ENCODE data around the gene CBFB. TPM values are rescaled to one million over a fixed set of nuclear protein-coding genes. Genes with fewer than 3 reads are reported as not detected.

CBFB gene
- total and polyA plus RNA-seq, 2 of the 13 experiments (the other 11 are each of a cell fraction or from before 2014, with no cell fraction given) = 22.1 to 70.8 TPM

DNA sequence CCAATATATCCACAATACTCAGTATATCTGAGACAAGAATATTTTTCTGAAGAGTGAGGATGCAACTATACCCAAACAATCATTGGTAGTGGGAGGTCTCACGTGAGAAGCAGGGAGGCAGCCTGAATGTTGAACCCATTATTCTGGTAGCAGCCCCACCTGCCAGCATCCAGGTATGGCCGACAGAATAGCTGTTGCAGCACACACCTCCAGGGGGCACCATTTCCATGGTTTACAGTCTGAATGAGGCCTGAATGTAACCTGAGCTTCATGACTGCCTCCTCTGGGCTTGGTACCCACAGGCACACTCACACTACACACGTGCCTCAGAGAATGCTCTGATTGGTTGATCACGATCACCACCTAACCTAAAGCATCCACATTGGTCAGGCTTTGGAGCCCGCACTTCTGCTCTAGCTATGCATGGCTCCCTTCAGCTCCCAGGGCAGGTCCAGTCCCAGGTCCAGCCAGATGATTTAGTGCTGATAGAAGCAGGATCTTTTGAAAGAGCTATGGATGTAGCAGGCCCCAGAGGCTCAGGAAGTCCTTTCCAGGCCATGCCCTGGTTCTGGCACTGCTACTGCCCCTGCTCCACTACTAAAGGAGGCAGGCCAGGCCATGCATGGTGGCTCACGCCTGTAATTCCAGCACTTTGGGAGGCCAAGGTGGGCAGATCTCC lies 11.0 kb upstream of the CBFB start (continued):
- TF ChIP-seq MXD4 (CRISPR knock-in tag; IDR thresholded peaks at IDR 0.05) = peak; percentile 84; the same call in 1 of the 2 replicates
- TF ChIP-seq ZNF572 (CRISPR knock-in tag; IDR thresholded peaks at IDR 0.05) = no peak
- peak; percentile 76 for TF ChIP-seq TBX2 (CRISPR knock-in tag; IDR thresholded peaks at IDR 0.05; ENCODE audit: borderline replicate concordance)
- TF ChIP-seq GLI4 (CRISPR knock-in tag; IDR thresholded peaks at IDR 0.05; ENCODE audit: borderline replicate concordance) = peak; percentile 56; the same call in 1 of the 2 replicates
- 0 out of 2 replicates have a peak, but pooled peaks have one; percentile 25 for TF ChIP-seq BCL6 (CRISPR knock-in tag; IDR thresholded peaks at IDR 0.05)
- TF ChIP-seq MED8 (CRISPR knock-in tag; IDR thresholded peaks at IDR 0.05; ENCODE audit: insufficient replicate concordance) = no peak
- peak; percentile 67; the same call in 1 of the 2 replicates for TF ChIP-seq ZKSCAN8 (CRISPR knock-in tag; IDR thresholded peaks at IDR 0.05; ENCODE audit: borderline replicate concordance)
- TF ChIP-seq LRRFIP1 (CRISPR knock-in tag; conservative IDR thresholded peaks at IDR 0.05) = no peak
- TF ChIP-seq ZNF136 (CRISPR knock-in tag; IDR thresholded peaks at IDR 0.05; ENCODE audit: low read depth) = peak; percentile 75; the same call in 1 of the 2 replicates
- no peak for TF ChIP-seq AGO1 (IDR thresholded peaks at IDR 0.05; ENCODE audit: low read depth, low read length, poor library complexity, severe bottlenecking)
- TF ChIP-seq ZNF614 (CRISPR knock-in tag; IDR thresholded peaks at IDR 0.05; ENCODE audit: borderline replicate concordance) = 0 out of 2 replicates have a peak, but pooled peaks have one; percentile 39
- TF ChIP-seq GATAD2A (CRISPR knock-in tag; IDR thresholded peaks at IDR 0.05) = peak; percentile 74; the same call in 1 of the 2 replicates
- TF ChIP-seq, protein P1, sequence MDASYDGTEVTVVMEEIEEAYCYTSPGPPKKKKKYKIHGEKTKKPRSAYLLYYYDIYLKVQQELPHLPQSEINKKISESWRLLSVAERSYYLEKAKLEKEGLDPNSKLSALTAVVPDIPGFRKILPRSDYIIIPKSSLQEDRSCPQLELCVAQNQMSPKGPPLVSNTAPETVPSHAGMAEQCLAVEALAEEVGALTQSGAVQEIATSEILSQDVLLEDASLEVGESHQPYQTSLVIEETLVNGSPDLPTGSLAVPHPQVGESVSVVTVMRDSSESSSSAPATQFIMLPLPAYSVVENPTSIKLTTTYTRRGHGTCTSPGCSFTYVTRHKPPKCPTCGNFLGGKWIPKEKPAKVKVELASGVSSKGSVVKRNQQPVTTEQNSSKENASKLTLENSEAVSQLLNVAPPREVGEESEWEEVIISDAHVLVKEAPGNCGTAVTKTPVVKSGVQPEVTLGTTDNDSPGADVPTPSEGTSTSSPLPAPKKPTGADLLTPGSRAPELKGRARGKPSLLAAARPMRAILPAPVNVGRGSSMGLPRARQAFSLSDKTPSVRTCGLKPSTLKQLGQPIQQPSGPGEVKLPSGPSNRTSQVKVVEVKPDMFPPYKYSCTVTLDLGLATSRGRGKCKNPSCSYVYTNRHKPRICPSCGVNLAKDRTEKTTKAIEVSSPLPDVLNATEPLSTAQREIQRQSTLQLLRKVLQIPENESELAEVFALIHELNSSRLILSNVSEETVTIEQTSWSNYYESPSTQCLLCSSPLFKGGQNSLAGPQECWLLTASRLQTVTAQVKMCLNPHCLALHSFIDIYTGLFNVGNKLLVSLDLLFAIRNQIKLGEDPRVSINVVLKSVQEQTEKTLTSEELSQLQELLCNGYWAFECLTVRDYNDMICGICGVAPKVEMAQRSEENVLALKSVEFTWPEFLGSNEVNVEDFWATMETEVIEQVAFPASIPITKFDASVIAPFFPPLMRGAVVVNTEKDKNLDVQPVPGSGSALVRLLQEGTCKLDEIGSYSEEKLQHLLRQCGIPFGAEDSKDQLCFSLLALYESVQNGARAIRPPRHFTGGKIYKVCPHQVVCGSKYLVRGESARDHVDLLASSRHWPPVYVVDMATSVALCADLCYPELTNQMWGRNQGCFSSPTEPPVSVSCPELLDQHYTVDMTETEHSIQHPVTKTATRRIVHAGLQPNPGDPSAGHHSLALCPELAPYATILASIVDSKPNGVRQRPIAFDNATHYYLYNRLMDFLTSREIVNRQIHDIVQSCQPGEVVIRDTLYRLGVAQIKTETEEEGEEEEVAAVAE (CRISPR knock-in tag; IDR thresholded peaks at IDR 0.05; ENCODE audit: borderline replicate concordance) = peak; percentile 99
- TF ChIP-seq ZSCAN22 (CRISPR knock-in tag; IDR thresholded peaks at IDR 0.05) = no peak
- peak; percentile 85; the same call in 1 of the 2 replicates for TF ChIP-seq HDAC2 (CRISPR knock-in tag; IDR thresholded peaks at IDR 0.05)
- no peak for TF ChIP-seq FOXA1 (IDR thresholded peaks at IDR 0.05)
- peak; percentile 38; the same call in 1 of the 2 replicates for TF ChIP-seq FOXA1 (CRISPR knock-in tag; IDR thresholded peaks at IDR 0.05)
- peak; percentile 53 for TF ChIP-seq IKZF4 (CRISPR knock-in tag; IDR thresholded peaks at IDR 0.05; ENCODE audit: borderline replicate concordance, low read depth, not compliant biosample characterization)
